Adrenal gland (tissue), 5 donors: ENCODE results near the gene KRT71.

Experiments
- POLR2A ChIP-seq, 2 donors: fragments of 450-650 bp; IDR thresholded peaks; one replicate each; pipeline ENCODE4 v1.6.1; 2017; ENCODE audit warnings: antibody characterized with exemption in 2 of 2, mild to moderate bottlenecking in 2 of 2, moderate library complexity in 1 of 2
- TF ChIP-seq, protein P1 (sequence below), 6 experiments: fragments of 450-650 bp in 4 of 6; fragments of 200-600 bp in 2 of 6; sonication (generic) in 1 of 6; IDR thresholded peaks; 1 replicate in 5 of 6; 2 replicates in 1 of 6; pipeline versions ENCODE4 v1.5.1 to v1.8.0; 2016 to 2021; ENCODE audit warnings: antibody characterized with exemption in 6 of 6, mild to moderate bottlenecking in 2 of 6, moderate library complexity in 1 of 6
- donor health status: DM: no; HTN: no; CAD: no.

GRCh38 chr12:52557476-52557875 is 4.5 kb upstream of the KRT71 start:
- TF ChIP-seq, protein P1, sequence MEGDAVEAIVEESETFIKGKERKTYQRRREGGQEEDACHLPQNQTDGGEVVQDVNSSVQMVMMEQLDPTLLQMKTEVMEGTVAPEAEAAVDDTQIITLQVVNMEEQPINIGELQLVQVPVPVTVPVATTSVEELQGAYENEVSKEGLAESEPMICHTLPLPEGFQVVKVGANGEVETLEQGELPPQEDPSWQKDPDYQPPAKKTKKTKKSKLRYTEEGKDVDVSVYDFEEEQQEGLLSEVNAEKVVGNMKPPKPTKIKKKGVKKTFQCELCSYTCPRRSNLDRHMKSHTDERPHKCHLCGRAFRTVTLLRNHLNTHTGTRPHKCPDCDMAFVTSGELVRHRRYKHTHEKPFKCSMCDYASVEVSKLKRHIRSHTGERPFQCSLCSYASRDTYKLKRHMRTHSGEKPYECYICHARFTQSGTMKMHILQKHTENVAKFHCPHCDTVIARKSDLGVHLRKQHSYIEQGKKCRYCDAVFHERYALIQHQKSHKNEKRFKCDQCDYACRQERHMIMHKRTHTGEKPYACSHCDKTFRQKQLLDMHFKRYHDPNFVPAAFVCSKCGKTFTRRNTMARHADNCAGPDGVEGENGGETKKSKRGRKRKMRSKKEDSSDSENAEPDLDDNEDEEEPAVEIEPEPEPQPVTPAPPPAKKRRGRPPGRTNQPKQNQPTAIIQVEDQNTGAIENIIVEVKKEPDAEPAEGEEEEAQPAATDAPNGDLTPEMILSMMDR (IDR thresholded peaks at IDR 0.05), result no peak
- no peak for TF ChIP-seq POLR2A (IDR thresholded peaks at IDR 0.05)
